Uterus (tissue), 2 donors: ENCODE data around the gene CFDP1.

Experiments
- CTCF ChIP-seq, 4 experiments: fragments of 200-600 bp in 2 of 4; fragments of 450-650 bp in 2 of 4; sonication (generic) in 2 of 4; IDR thresholded peaks; one replicate each; pipeline ENCODE4 v1.5.1; 2016 to 2019; ENCODE audit warnings: antibody characterized with exemption in 4 of 4, mild to moderate bottlenecking in 2 of 4, moderate library complexity in 1 of 4
- POLR2A ChIP-seq, 2 donors: fragments of 450-650 bp; IDR thresholded peaks; one replicate each; pipeline ENCODE4 v1.6.1; 2016; ENCODE audit warnings: antibody characterized with exemption in 2 of 2, mild to moderate bottlenecking in 1 of 2, moderate library complexity in 1 of 2

- no peak for TF ChIP-seq CTCF (IDR thresholded peaks at IDR 0.05)
- no peak for TF ChIP-seq POLR2A (IDR thresholded peaks at IDR 0.05)
Measured at GRCh38 chr16:75250089-75250808, 183.1 kb downstream of the CFDP1 start.
